Astrocyte (in vitro differentiated cells and primary cell): ENCODE data around the gene HNRNPUL1.

Experiments used
- CTCF ChIP-seq: IDR thresholded peaks from 2 replicates; pipeline ENCODE4 v1.5.1; 2011; ENCODE audit warnings: low read depth, mild to moderate bottlenecking, inconsistent platforms, low read length, moderate library complexity; ENCODE audit not compliant: insufficient read depth
- EZH2 ChIP-seq: IDR thresholded peaks from 2 replicates; pipeline ENCODE4 v1.6.1; 2012; ENCODE audit warnings: mild to moderate bottlenecking, low read length, inconsistent platforms; ENCODE audit not compliant: insufficient read depth

- TF ChIP-seq CTCF (no peak), EZH2 (no peak)
These were observed 46.9 kb downstream of the HNRNPUL1 start for GRCh38 chr19:41311072-41311471.
